H9 (cell line): ENCODE data around the gene FGF10. TPM values are rescaled to one million over a fixed set of nuclear protein-coding genes. Genes with fewer than 3 reads are reported as not detected.

Source experiments
- DNase-seq: peaks from one replicate; pipeline ENCODE4 v3.0.0-alpha.2; 2017
- H2AFZ ChIP-seq: one replicate; pipeline ENCODE4 v1.6.1; 2013; ENCODE audit warnings: mild to moderate bottlenecking, low read length, control low read depth, moderate library complexity
- H2AK5ac ChIP-seq: 2 replicates; pipeline ENCODE4 v1.6.1; 2013; ENCODE audit warnings: low read length, control low read depth, mixed read lengths; ENCODE audit not compliant: insufficient read length
- H2BK120ac ChIP-seq: one replicate; pipeline ENCODE4 v1.6.1; 2013; ENCODE audit warnings: low read depth, mild to moderate bottlenecking, low read length, control low read depth, inconsistent platforms; ENCODE audit not compliant: poor library complexity, severe bottlenecking
- H2BK12ac ChIP-seq: 2 replicates; pipeline ENCODE4 v1.6.1; 2013; ENCODE audit warnings: low read length, control low read depth, mixed read lengths, low read depth; ENCODE audit not compliant: insufficient read length
- H2BK15ac ChIP-seq: 2 replicates; pipeline ENCODE4 v1.6.1; 2013; ENCODE audit warnings: low read depth, low read length, control low read depth
- H2BK20ac ChIP-seq: one replicate; pipeline ENCODE4 v1.6.1; 2013; ENCODE audit warnings: low read depth, mild to moderate bottlenecking, low read length, control low read depth, inconsistent platforms; ENCODE audit not compliant: poor library complexity, severe bottlenecking
- H2BK5ac ChIP-seq: 2 replicates; pipeline ENCODE4 v1.6.1; 2013; ENCODE audit warnings: low read length, control low read depth, mixed read lengths; ENCODE audit not compliant: insufficient read length
- H3K14ac ChIP-seq: 2 replicates; pipeline ENCODE4 v1.6.1; 2013; ENCODE audit warnings: low read length, control low read depth; ENCODE audit not compliant: insufficient read depth
- H3K18ac ChIP-seq: 2 replicates; pipeline ENCODE4 v1.6.1; 2013; ENCODE audit warnings: low read depth, mild to moderate bottlenecking, mixed read lengths, low read length, control low read depth; ENCODE audit not compliant: insufficient read length
- H3K23ac ChIP-seq: 2 replicates; pipeline ENCODE4 v1.6.1; 2013; ENCODE audit warnings: low read length, control low read depth, mixed read lengths, low read depth; ENCODE audit not compliant: insufficient read length
- H3K23me2 ChIP-seq: 2 replicates; pipeline ENCODE4 v1.6.1; 2013; ENCODE audit warnings: low read depth, mild to moderate bottlenecking, mixed read lengths, low read length, control low read depth; ENCODE audit not compliant: insufficient read length, poor library complexity, severe bottlenecking
- H3K27ac ChIP-seq: 2 replicates; pipeline ENCODE4 v1.5.1; 2013; ENCODE audit warnings: low read length, control low read depth, mixed read lengths, low read depth; ENCODE audit not compliant: insufficient read length
- H3K27me3 ChIP-seq: 2 replicates; pipeline ENCODE4 v1.6.1; 2013; ENCODE audit warnings: low read length, control low read depth, inconsistent platforms; ENCODE audit not compliant: insufficient read depth
- H3K4ac ChIP-seq: 2 replicates; pipeline ENCODE4 v1.6.1; 2013; ENCODE audit warnings: low read depth, mild to moderate bottlenecking, control low read depth, inconsistent platforms, low read length, moderate library complexity
- H3K4me1 ChIP-seq: 2 replicates; pipeline ENCODE4 v1.6.1; 2013; ENCODE audit warnings: low read length, control low read depth, inconsistent platforms; ENCODE audit not compliant: insufficient read depth
- H3K4me2 ChIP-seq: 2 replicates; pipeline ENCODE4 v1.6.1; 2013; ENCODE audit warnings: low read length, control low read depth, mixed read lengths; ENCODE audit not compliant: insufficient read length, insufficient read depth
- H3K56ac ChIP-seq: 2 replicates; pipeline ENCODE4 v1.6.1; 2013; ENCODE audit warnings: low read depth, mild to moderate bottlenecking, mixed read lengths, low read length, control low read depth; ENCODE audit not compliant: insufficient read length
- H3K79me1 ChIP-seq: 2 replicates; pipeline ENCODE4 v1.6.1; 2013; ENCODE audit warnings: low read depth, mild to moderate bottlenecking, moderate library complexity, low read length, control low read depth, inconsistent platforms; ENCODE audit not compliant: insufficient read depth, poor library complexity, severe bottlenecking
- H3K79me2 ChIP-seq: 2 replicates; pipeline ENCODE4 v1.6.1; 2013; ENCODE audit warnings: low read length, control low read depth, inconsistent platforms; ENCODE audit not compliant: insufficient read depth
- H3K9ac ChIP-seq: 2 replicates; pipeline ENCODE4 v1.6.1; 2013; ENCODE audit warnings: low read length, control low read depth, mixed read lengths; ENCODE audit not compliant: insufficient read length; ENCODE audit errors: extremely low read depth
- H3K9me3 ChIP-seq: one replicate; pipeline ENCODE4 v1.6.1; 2013; ENCODE audit warnings: low read depth, low read length, inconsistent platforms; ENCODE audit not compliant: control insufficient read depth
- H3T11ph ChIP-seq: one replicate; pipeline ENCODE4 v1.6.1; 2013; ENCODE audit warnings: mild to moderate bottlenecking, low read length, control low read depth, inconsistent platforms
- H4K20me1 ChIP-seq: one replicate; pipeline ENCODE4 v1.6.1; 2013; ENCODE audit not compliant: control insufficient read depth, insufficient read length, insufficient read depth
- H4K5ac ChIP-seq: 2 replicates; pipeline ENCODE4 v1.6.1; 2013; ENCODE audit warnings: low read depth, mild to moderate bottlenecking, mixed read lengths, low read length, control low read depth; ENCODE audit not compliant: insufficient read length
- H4K8ac ChIP-seq: replicated peaks from 2 replicates; pipeline ENCODE4 v1.6.1; 2013; ENCODE audit warnings: low read length, control low read depth, mixed read lengths, low read depth; ENCODE audit not compliant: insufficient read length
- H4K91ac ChIP-seq: 2 replicates; pipeline ENCODE4 v1.6.1; 2013; ENCODE audit warnings: low read depth, mild to moderate bottlenecking, moderate library complexity, mixed read lengths, low read length, control low read depth; ENCODE audit not compliant: insufficient read length
- H3K27ac Mint-ChIP-seq, 3 experiments: 2 replicates in 2 of 3; 3 replicates in 1 of 3; pipeline ENCODE4 v1.8.0; 2020 to 2021; ENCODE audit warnings: mixed read lengths in 3 of 3, mild to moderate bottlenecking in 1 of 3, moderate library complexity in 1 of 3
- H3K27me3 Mint-ChIP-seq: 2 replicates; pipeline ENCODE4 v1.8.0; 2021; ENCODE audit warnings: low read depth, mild to moderate bottlenecking, moderate library complexity, mixed read lengths
- H3K36me3 Mint-ChIP-seq, 3 experiments: 2 replicates in 2 of 3; 3 replicates in 1 of 3; pipeline ENCODE4 v1.8.0; 2020 to 2021; ENCODE audit warnings: low read depth in 3 of 3, mixed read lengths in 3 of 3; ENCODE audit not compliant: insufficient read depth in 1 of 3
- H3K4me1 Mint-ChIP-seq, 2 experiments: 2 replicates each; pipeline ENCODE4 v1.8.0; 2020; ENCODE audit warnings: mixed read lengths in 2 of 2
- H3K4me3 Mint-ChIP-seq, 2 experiments: 2 replicates in 1 of 2; 3 replicates in 1 of 2; pipeline ENCODE4 v1.8.0; 2020 to 2021; ENCODE audit warnings: mild to moderate bottlenecking in 2 of 2, mixed read lengths in 2 of 2, moderate library complexity in 1 of 2
- H3K9me3 Mint-ChIP-seq, 2 experiments: 2 replicates in 1 of 2; 3 replicates in 1 of 2; pipeline ENCODE4 v1.8.0; 2020; ENCODE audit warnings: mild to moderate bottlenecking in 2 of 2, mixed read lengths in 2 of 2, moderate library complexity in 1 of 2
- WGBS: extraction: QIAGEN DNeasy Blood & Tissue Kit; methylation state at CpG from one replicate; pipeline ENCODE4 v1.1.7; 2013; ENCODE audit warnings: missing lambda C conversion rate, low lambda C conversion rate, mixed read lengths; ENCODE audit not compliant: insufficient read length; ENCODE audit errors: extremely low coverage; 5-methylcytosine and 5-hydroxymethylcytosine counted together
- total RNA-seq: library from RNA; stranded (reverse); gene quantifications from 2 replicates; pipeline ENCODE4 v1.2.1, GENCODE V29; 2021
- TF ChIP-seq, protein P1 (sequence below): fragments of 200-600 bp; sonication (generic); conservative IDR thresholded peaks from 3 replicates; pipeline ENCODE4 v1.8.0; 2021; ENCODE audit warnings: antibody characterized with exemption, mild to moderate bottlenecking

The FGF10 gene
- total RNA-seq, 1 experiment from 2014 or later = not detected

DNA sequence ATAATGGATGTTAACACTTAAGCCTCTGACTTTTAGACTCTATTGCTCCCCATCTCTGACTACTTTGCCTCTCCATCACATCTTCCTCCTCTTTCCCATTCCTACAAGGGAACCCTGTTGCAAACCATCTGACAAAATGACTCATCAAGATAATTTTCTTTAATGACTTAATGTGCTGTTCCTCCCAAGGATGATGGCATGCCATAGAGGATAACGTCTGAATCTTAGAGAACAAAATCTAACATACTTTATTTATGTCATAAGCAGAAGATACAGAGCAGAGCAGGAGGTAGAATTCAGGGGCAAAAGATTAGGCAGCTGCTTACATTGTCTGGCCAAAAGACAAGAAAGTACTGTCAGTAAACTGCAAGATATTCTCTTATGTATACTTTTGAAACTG, 76.8 kb downstream of the FGF10 start:
- Histone ChIP-seq H3K4me2 (no peak overlapping the region), H2BK15ac (no peak overlapping the region), H3K27me3 (no peaks in the 10 kb centered on the region), H4K5ac (no peak overlapping the region), H3K9me3 (no peaks in the 10 kb centered on the region), H3K79me2 (no peaks in the 10 kb centered on the region), H3T11ph (no peak overlapping the region), H3K56ac (no peak overlapping the region), H2AFZ (no peak overlapping the region), H3K23me2 (no peaks in the 10 kb centered on the region), H4K91ac (no peak overlapping the region), H3K27ac (no peak overlapping the region), H3K4me1 (no peaks in the 10 kb centered on the region), H2BK5ac (no peak overlapping the region), H2BK12ac (no peak overlapping the region), H3K14ac (no peak overlapping the region), H3K18ac (no peak overlapping the region), H2AK5ac (no peak overlapping the region), H3K23ac (no peak overlapping the region), H2BK20ac (no peak overlapping the region), H4K8ac (no peak overlapping the region), H2BK120ac (no peak overlapping the region), H3K9ac (no peak overlapping the region), H3K79me1 (no peaks in the 10 kb centered on the region), H3K4ac (no peak overlapping the region), H4K20me1 (no peaks in the 10 kb centered on the region)
- H3K36me3 Mint-ChIP-seq = no peaks in the 10 kb centered on the region; a peak in 1 of 7 replicates
- no peak overlapping the region for H3K27ac Mint-ChIP-seq
- peaks cover 8 to 10% of the 10 kb centered on the region in 2 experiments; a peak in 3 of 4 replicates for H3K4me1 Mint-ChIP-seq
- DNase-seq = no peak
- no CpG with 5 or more reads among the region's 1 CpG for WGBS
- no peak overlapping the region for H3K4me3 Mint-ChIP-seq
- no peaks in the 10 kb centered on the region for H3K27me3 Mint-ChIP-seq
- TF ChIP-seq, protein P1, sequence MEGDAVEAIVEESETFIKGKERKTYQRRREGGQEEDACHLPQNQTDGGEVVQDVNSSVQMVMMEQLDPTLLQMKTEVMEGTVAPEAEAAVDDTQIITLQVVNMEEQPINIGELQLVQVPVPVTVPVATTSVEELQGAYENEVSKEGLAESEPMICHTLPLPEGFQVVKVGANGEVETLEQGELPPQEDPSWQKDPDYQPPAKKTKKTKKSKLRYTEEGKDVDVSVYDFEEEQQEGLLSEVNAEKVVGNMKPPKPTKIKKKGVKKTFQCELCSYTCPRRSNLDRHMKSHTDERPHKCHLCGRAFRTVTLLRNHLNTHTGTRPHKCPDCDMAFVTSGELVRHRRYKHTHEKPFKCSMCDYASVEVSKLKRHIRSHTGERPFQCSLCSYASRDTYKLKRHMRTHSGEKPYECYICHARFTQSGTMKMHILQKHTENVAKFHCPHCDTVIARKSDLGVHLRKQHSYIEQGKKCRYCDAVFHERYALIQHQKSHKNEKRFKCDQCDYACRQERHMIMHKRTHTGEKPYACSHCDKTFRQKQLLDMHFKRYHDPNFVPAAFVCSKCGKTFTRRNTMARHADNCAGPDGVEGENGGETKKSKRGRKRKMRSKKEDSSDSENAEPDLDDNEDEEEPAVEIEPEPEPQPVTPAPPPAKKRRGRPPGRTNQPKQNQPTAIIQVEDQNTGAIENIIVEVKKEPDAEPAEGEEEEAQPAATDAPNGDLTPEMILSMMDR = no peak
- no peaks in the 10 kb centered on the region for H3K9me3 Mint-ChIP-seq
